Measurements from ENCODE around the gene VSNL1. TPM values are rescaled to one million over a fixed set of nuclear protein-coding genes. Genes with fewer than 3 reads are reported as not detected.

VSNL1 gene
- total RNA-seq, 1 experiment from 2014 or later = 9.9 TPM

DNA sequence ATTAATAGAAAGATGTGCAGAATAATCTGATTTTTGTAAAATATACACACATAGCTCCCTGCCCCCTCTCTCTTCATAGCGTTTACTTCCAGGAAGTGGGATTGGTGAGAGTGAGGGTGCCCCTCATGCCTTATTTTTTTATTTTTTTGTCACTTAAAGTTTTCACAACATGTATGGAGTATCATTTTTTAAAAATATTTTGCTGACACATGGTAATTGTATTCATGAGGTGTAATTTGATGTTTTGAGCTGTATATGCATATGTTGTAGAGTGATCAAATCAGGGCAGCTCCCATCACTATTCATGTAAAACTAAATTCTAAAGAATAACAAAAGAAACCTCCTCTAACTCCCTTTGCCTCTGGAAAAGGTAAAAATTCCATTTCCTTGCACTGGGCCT, 74.7 kb downstream of the VSNL1 start:
- H2BK5ac ChIP-seq (ENCODE audit: insufficient read length, low read length) = no peak overlapping the region
- H3K23me2 ChIP-seq (ENCODE audit: insufficient read length, low read depth, low read length, poor library complexity, severe bottlenecking) = no peaks in the 10 kb centered on the region
- no peak overlapping the region for H2AK5ac ChIP-seq (ENCODE audit: insufficient read length, low read length)
- no peak overlapping the region for H3K14ac ChIP-seq (ENCODE audit: insufficient read depth, low read length)
- no peak overlapping the region for H3K4ac ChIP-seq (ENCODE audit: low read depth, low read length)
- no peaks in the 10 kb centered on the region for H3K79me1 ChIP-seq (ENCODE audit: insufficient read depth, low read depth, low read length, poor library complexity, severe bottlenecking)
- WGBS (ENCODE audit: extremely low coverage, insufficient read length, low lambda C conversion rate) = no CpG with 5 or more reads among the region's 1 CpG
- H4K8ac ChIP-seq (replicated peaks; ENCODE audit: insufficient read length, low read depth, low read length) = no peak overlapping the region
- H3K4me1 Mint-ChIP-seq = peaks cover 11 to 19% of the 10 kb centered on the region in 2 experiments
- no peak overlapping the region for H2AFZ ChIP-seq (ENCODE audit: low read length)
- H3K4me1 ChIP-seq (ENCODE audit: insufficient read depth, low read length) = peaks cover 4% of the 10 kb centered on the region; the same call in 1 of the 2 replicates
- H2BK15ac ChIP-seq (ENCODE audit: low read depth, low read length) = no peak overlapping the region
- no peaks in the 10 kb centered on the region for H3K27me3 ChIP-seq (ENCODE audit: insufficient read depth, low read length)
- H2BK20ac ChIP-seq (ENCODE audit: low read depth, low read length, poor library complexity, severe bottlenecking) = no peak overlapping the region
- H3K9ac ChIP-seq (ENCODE audit: extremely low read depth, insufficient read length, low read length) = no peak overlapping the region
- H3K56ac ChIP-seq (ENCODE audit: insufficient read length, low read depth, low read length) = no peak overlapping the region
- TF ChIP-seq, protein P1, sequence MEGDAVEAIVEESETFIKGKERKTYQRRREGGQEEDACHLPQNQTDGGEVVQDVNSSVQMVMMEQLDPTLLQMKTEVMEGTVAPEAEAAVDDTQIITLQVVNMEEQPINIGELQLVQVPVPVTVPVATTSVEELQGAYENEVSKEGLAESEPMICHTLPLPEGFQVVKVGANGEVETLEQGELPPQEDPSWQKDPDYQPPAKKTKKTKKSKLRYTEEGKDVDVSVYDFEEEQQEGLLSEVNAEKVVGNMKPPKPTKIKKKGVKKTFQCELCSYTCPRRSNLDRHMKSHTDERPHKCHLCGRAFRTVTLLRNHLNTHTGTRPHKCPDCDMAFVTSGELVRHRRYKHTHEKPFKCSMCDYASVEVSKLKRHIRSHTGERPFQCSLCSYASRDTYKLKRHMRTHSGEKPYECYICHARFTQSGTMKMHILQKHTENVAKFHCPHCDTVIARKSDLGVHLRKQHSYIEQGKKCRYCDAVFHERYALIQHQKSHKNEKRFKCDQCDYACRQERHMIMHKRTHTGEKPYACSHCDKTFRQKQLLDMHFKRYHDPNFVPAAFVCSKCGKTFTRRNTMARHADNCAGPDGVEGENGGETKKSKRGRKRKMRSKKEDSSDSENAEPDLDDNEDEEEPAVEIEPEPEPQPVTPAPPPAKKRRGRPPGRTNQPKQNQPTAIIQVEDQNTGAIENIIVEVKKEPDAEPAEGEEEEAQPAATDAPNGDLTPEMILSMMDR (conservative IDR thresholded peaks at IDR 0.05) = no peak
- H3K27ac ChIP-seq (ENCODE audit: insufficient read length, low read depth, low read length) = no peak overlapping the region
- H2BK12ac ChIP-seq (ENCODE audit: insufficient read length, low read depth, low read length) = no peak overlapping the region
- no peak overlapping the region for H3K23ac ChIP-seq (ENCODE audit: insufficient read length, low read depth, low read length)
- H2BK120ac ChIP-seq (ENCODE audit: low read depth, low read length, poor library complexity, severe bottlenecking) = no peak overlapping the region
- H4K20me1 ChIP-seq (ENCODE audit: control insufficient read depth, insufficient read depth, insufficient read length) = peaks cover 2% of the 10 kb centered on the region
- no peak overlapping the region for H3K4me2 ChIP-seq (ENCODE audit: insufficient read depth, insufficient read length, low read length)
- H3K27me3 Mint-ChIP-seq (ENCODE audit: low read depth) = no peaks in the 10 kb centered on the region; the same call in 1 of the 2 replicates
- H3T11ph ChIP-seq (ENCODE audit: low read length) = no peak overlapping the region
- H3K36me3 Mint-ChIP-seq (ENCODE audit: insufficient read depth in 1 of 3, low read depth in 3 of 3) = peaks cover 0 to 2% (median 0%) of the 10 kb centered on the region in 3 experiments; a peak in 2 of 7 replicates
- H3K27ac Mint-ChIP-seq = no peak overlapping the region
- no peak for DNase-seq
- no peaks in the 10 kb centered on the region for H3K9me3 ChIP-seq (ENCODE audit: control insufficient read depth, low read depth, low read length)
- H3K18ac ChIP-seq (ENCODE audit: insufficient read length, low read depth, low read length) = no peak overlapping the region
- no peaks in the 10 kb centered on the region for H3K79me2 ChIP-seq (ENCODE audit: insufficient read depth, low read length)
- H4K5ac ChIP-seq (ENCODE audit: insufficient read length, low read depth, low read length) = no peak overlapping the region
- no peak overlapping the region for H3K4me3 Mint-ChIP-seq
- no peak overlapping the region for H4K91ac ChIP-seq (ENCODE audit: insufficient read length, low read depth, low read length)
- no peaks in the 10 kb centered on the region for H3K9me3 Mint-ChIP-seq
